OCI-LY1 (cell line): ENCODE measurements around the gene ST6GAL1.

Experiments used
- CTCF ChIP-seq: fragments of 200-600 bp; sonication (generic), shearing (Covaris generic); IDR thresholded peaks from 2 replicates; pipeline ENCODE4 v1.5.1; 2017; ENCODE audit warnings: mild to moderate bottlenecking, antibody characterized with exemption, low read length, moderate library complexity, mixed read lengths
- EZH2 ChIP-seq: fragments of 200-600 bp; sonication (generic), shearing (Covaris generic); IDR thresholded peaks from 2 replicates; pipeline ENCODE4 v1.8.0; 2017; ENCODE audit warnings: borderline replicate concordance, mixed run types, mild to moderate bottlenecking, antibody characterized with exemption, low read length, moderate library complexity, mixed read lengths

- TF ChIP-seq CTCF, result no peak
- no peak for TF ChIP-seq EZH2
Measured at GRCh38 chr3:187012609-187013051, 82.3 kb downstream of the ST6GAL1 start.
